Breast epithelium (tissue), 4 donors: ENCODE measurements around the gene DNM3. TPM values are rescaled to one million over a fixed set of nuclear protein-coding genes. Genes with fewer than 3 reads are reported as not detected.

Experiments used
- DNase-seq, 2 donors: peaks; one replicate each; pipeline ENCODE4 v3.0.0-alpha.2; 2019; ENCODE audit warnings: low spot score in 2 of 2
- H3K27ac ChIP-seq, 2 donors: fragments of 200-600 bp; sonication (generic) in 1 of 2; one replicate each; pipeline ENCODE4 v1.5.1; 2016 to 2019; ENCODE audit warnings: mild to moderate bottlenecking in 1 of 2
- H3K27me3 ChIP-seq, 2 donors: fragments of 200-600 bp; sonication (generic) in 1 of 2; one replicate each; pipeline versions ENCODE4 v1.5.1 to v1.6.0; 2017 to 2019; ENCODE audit warnings: control low read depth in 1 of 2, mild to moderate bottlenecking in 1 of 2
- H3K36me3 ChIP-seq: fragments of 200-600 bp; one replicate; pipeline ENCODE4 v1.5.1; 2019
- H3K4me1 ChIP-seq, 2 donors: fragments of 200-600 bp; sonication (generic); one replicate each; pipeline ENCODE4 v1.5.1; 2016 to 2019; ENCODE audit warnings: control low read depth in 1 of 2
- H3K4me3 ChIP-seq, 3 donors: fragments of 200-600 bp; sonication (generic); 1 replicate in 2 of 3; 2 replicates in 1 of 3; pipeline ENCODE4 v1.5.1; 2016 to 2019; ENCODE audit warnings: mild to moderate bottlenecking in 3 of 3, moderate library complexity in 2 of 3
- H3K9me3 ChIP-seq, 2 donors: fragments of 200-600 bp; sonication (generic) in 1 of 2; one replicate each; pipeline ENCODE4 v1.5.1; 2016 to 2019; ENCODE audit warnings: control low read depth in 1 of 2
- POLR2A ChIP-seq: fragments of 450-650 bp; IDR thresholded peaks from one replicate; pipeline ENCODE4 v1.6.1; 2016; ENCODE audit warnings: antibody characterized with exemption, mild to moderate bottlenecking, moderate library complexity
- POLR2AphosphoS5 ChIP-seq, 3 donors: sonication (generic); formaldehyde crosslinking; IDR thresholded peaks; one replicate each; pipeline ENCODE4 v1.6.1; 2017; ENCODE audit warnings: antibody characterized with exemption in 3 of 3
- intact Hi-C: fragments of 100-400 bp; cut with DNase I; formaldehyde crosslinking; loops from one replicate; pipeline ENCODE4 v1.15.1; 2023; ENCODE audit warnings: low total_unique reads
- total RNA-seq, 3 donors: library from RNA; depleted of rRNA; stranded (reverse); fragments of >200 nt; gene quantifications; one replicate each; pipeline ENCODE4 v1.1.0, GENCODE V29; 2016
- TF ChIP-seq, protein P1 (sequence below), 3 donors: fragments of 450-650 bp; IDR thresholded peaks; one replicate each; pipeline ENCODE4 v1.5.1; 2016 to 2017; ENCODE audit warnings: antibody characterized with exemption in 3 of 3, mild to moderate bottlenecking in 3 of 3, moderate library complexity in 3 of 3

DNM3 gene
- total RNA-seq, 3 donors from 2014 or later = 5.1 to 7.5 (median 6.6) TPM

DNA sequence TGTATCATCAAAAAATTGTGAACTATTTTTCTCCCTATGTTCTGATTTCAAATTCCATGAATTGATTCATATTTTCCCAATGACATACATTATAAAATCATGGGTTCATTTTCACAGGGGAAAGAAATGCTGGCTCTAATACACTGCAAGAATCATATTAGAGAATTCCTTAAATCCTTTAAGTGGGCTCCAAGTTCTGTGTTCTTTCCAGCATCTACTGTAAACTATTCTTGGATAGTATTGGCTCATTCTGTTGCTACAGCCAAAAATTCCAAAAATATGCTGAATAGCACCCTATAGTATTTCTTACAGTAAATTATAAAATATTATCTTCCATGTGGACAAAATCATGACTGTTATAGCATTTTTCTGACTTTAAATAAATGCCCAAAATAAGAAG is 560.2 kb downstream of the DNM3 start:
- no peaks in the 10 kb centered on the region for H3K9me3 ChIP-seq
- TF ChIP-seq, protein P1, sequence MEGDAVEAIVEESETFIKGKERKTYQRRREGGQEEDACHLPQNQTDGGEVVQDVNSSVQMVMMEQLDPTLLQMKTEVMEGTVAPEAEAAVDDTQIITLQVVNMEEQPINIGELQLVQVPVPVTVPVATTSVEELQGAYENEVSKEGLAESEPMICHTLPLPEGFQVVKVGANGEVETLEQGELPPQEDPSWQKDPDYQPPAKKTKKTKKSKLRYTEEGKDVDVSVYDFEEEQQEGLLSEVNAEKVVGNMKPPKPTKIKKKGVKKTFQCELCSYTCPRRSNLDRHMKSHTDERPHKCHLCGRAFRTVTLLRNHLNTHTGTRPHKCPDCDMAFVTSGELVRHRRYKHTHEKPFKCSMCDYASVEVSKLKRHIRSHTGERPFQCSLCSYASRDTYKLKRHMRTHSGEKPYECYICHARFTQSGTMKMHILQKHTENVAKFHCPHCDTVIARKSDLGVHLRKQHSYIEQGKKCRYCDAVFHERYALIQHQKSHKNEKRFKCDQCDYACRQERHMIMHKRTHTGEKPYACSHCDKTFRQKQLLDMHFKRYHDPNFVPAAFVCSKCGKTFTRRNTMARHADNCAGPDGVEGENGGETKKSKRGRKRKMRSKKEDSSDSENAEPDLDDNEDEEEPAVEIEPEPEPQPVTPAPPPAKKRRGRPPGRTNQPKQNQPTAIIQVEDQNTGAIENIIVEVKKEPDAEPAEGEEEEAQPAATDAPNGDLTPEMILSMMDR (IDR thresholded peaks at IDR 0.05) = no peak
- TF ChIP-seq POLR2A = no peak
- TF ChIP-seq POLR2AphosphoS5 (IDR thresholded peaks at IDR 0.05) = no peak
- H3K36me3 ChIP-seq = no peaks in the 10 kb centered on the region
- intact Hi-C loops = no loop called here
- H3K27me3 ChIP-seq = no peaks in the 10 kb centered on the region
- H3K27ac ChIP-seq = peak overlapping the region in 1 of 2 donors; percentile 69
- no peak for DNase-seq
- H3K4me3 ChIP-seq = no peak overlapping the region
- no peaks in the 10 kb centered on the region for H3K4me1 ChIP-seq

DNA sequence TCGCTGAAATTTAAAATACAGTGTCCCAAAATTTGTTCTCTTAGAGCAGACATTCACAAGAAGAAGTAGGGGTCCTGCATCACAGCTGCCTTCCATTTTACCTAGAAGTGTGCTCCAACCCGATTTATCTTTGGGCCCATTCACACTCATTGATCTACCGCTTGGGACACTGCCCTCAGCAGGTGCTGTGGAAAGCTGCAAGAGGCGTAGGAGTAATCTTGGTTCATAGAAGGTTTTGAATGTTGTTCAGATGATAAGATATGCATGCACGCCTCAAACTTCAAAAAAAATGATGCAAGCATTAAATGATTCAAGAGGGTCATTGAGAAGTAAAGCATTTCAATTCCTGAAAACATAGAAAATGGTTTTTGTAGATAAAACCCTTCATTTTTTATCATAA is 560.6 kb downstream of the DNM3 start:
- H3K36me3 ChIP-seq = no peaks in the 10 kb centered on the region
- no peak overlapping the region for H3K27ac ChIP-seq
- no peaks in the 10 kb centered on the region for H3K27me3 ChIP-seq
- no peaks in the 10 kb centered on the region for H3K4me1 ChIP-seq
- H3K9me3 ChIP-seq = no peaks in the 10 kb centered on the region
- no peak overlapping the region for H3K4me3 ChIP-seq
- DNase-seq = no peak
- intact Hi-C loops = no loop called here
- no peak for TF ChIP-seq POLR2A
- TF ChIP-seq, protein P1 (IDR thresholded peaks at IDR 0.05) = no peak
- no peak for TF ChIP-seq POLR2AphosphoS5 (IDR thresholded peaks at IDR 0.05)

DNA sequence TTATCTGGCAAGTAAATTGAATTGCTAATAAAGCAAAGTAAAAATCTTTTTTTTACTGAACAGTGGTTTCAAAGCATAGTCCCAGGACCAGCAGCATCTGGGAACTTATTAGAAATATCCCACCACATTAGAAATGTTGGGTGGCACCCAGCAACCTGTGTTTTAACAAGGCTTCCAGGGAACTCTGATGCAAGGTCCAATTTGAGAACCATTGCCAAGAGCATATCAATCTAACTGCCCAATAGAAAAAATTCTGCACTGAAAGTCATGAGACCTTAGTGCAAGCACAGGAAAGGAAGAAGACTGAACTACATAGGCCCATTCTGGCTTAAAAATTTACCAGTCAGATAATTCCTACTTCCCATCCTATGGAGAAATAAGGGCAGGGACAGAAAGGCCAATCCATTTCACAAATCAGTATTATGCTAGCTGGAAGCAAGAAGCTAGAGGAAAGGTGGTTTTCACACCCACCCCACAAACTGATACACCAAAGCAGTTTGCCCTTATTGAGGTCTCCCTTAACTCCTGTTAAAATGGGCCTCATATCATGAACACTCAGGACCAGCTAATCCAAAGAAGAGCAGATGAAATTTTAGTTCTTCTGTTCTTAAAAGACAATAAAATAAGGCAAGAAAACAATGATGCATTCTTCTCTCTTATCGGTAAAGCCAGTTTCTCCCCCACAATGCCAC is 561.7 kb downstream of the DNM3 start:
- Histone ChIP-seq H3K4me1 (no peaks in the 10 kb centered on the region), H3K9me3 (no peaks in the 10 kb centered on the region), H3K36me3 (no peaks in the 10 kb centered on the region), H3K27ac (no peak overlapping the region), H3K4me3 (no peak overlapping the region), H3K27me3 (no peaks in the 10 kb centered on the region)
- TF ChIP-seq POLR2A = no peak
- TF ChIP-seq, protein P1 (IDR thresholded peaks at IDR 0.05) = no peak
- no peak for TF ChIP-seq POLR2AphosphoS5 (IDR thresholded peaks at IDR 0.05)
- intact Hi-C loops = no loop called here
- DNase-seq = no peak

- no peak overlapping the region for H3K27ac ChIP-seq
- no peaks in the 10 kb centered on the region for H3K27me3 ChIP-seq
- no peaks in the 10 kb centered on the region for H3K36me3 ChIP-seq
- intact Hi-C loops = no loop called here
- H3K4me3 ChIP-seq = no peak overlapping the region
- H3K4me1 ChIP-seq = no peaks in the 10 kb centered on the region
- H3K9me3 ChIP-seq = no peaks in the 10 kb centered on the region
- DNase-seq = no peak
- TF ChIP-seq, protein P1 (IDR thresholded peaks at IDR 0.05) = no peak
- TF ChIP-seq POLR2AphosphoS5 (IDR thresholded peaks at IDR 0.05) (no peak), POLR2A (no peak)
Measured at GRCh38 chr1:172404121-172404520, 562.8 kb downstream of the DNM3 start.

- no peaks in the 10 kb centered on the region for H3K36me3 ChIP-seq
- no peaks in the 10 kb centered on the region for H3K27me3 ChIP-seq
- no peak overlapping the region for H3K4me3 ChIP-seq
- intact Hi-C loops = no loop called here
- TF ChIP-seq, protein P1 (IDR thresholded peaks at IDR 0.05) = no peak
- no peak for TF ChIP-seq POLR2AphosphoS5 (IDR thresholded peaks at IDR 0.05)
- TF ChIP-seq POLR2A = no peak
- DNase-seq = no peak
- no peaks in the 10 kb centered on the region for H3K9me3 ChIP-seq
- H3K27ac ChIP-seq = no peak overlapping the region
- H3K4me1 ChIP-seq = no peaks in the 10 kb centered on the region
Measured at GRCh38 chr1:172405912-172406311, 564.6 kb downstream of the DNM3 start.
